SK-N-MC (cell line): Measurements from ENCODE around the gene POMT2.
"Not testable (repeated sequence)": the region's sequence is repeated elsewhere in the genome, so short reads cannot be mapped to it uniquely, and the experiment has no call there.

Experiments
- DNase-seq: peaks from one replicate; pipeline ENCODE4 v3.0.0-alpha.2; 2011; ENCODE audit warnings: low read depth, low spot score
- H3K27ac ChIP-seq: fragments of 200-600 bp; sonication (generic); 2 replicates; pipeline ENCODE4 v1.5.1; 2016; ENCODE audit warnings: mixed run types
- H3K36me3 ChIP-seq: fragments of 200-600 bp; sonication (generic); 2 replicates; pipeline ENCODE4 v1.6.1; 2017; ENCODE audit warnings: antibody characterized with exemption, low read length, mixed read lengths; ENCODE audit not compliant: insufficient read depth
- H3K4me3 ChIP-seq: fragments of 200-600 bp; sonication (generic); 2 replicates; pipeline ENCODE4 v1.5.1; 2016
- H3K9ac ChIP-seq: fragments of 200-600 bp; sonication (generic); 2 replicates; pipeline ENCODE4 v1.8.0; 2017; ENCODE audit warnings: mixed run types, mixed read lengths; ENCODE audit not compliant: insufficient read length
- H3K9me3 ChIP-seq: fragments of 200-600 bp; sonication (generic); 2 replicates; pipeline ENCODE4 v1.6.1; 2017; ENCODE audit warnings: low read depth, mild to moderate bottlenecking, antibody characterized with exemption, low read length, moderate library complexity, mixed read lengths
- EZH2 ChIP-seq: fragments of 200-600 bp; sonication (generic); IDR thresholded peaks from one replicate; pipeline ENCODE4 v1.6.1; 2017; ENCODE audit warnings: antibody characterized with exemption
- FOXP2 ChIP-seq: optimal IDR thresholded peaks from 2 replicates; pipeline ENCODE3; 2011; ENCODE audit warnings: mild to moderate bottlenecking, moderate library complexity; ENCODE audit not compliant: insufficient read depth; ENCODE audit errors: extremely low read length, control extremely low read depth
- POLR2AphosphoS5 ChIP-seq: IDR thresholded peaks from 2 replicates; pipeline ENCODE4 v1.6.1; 2012; ENCODE audit warnings: mild to moderate bottlenecking, low read depth, low read length, borderline replicate concordance

POMT2 gene

DNA sequence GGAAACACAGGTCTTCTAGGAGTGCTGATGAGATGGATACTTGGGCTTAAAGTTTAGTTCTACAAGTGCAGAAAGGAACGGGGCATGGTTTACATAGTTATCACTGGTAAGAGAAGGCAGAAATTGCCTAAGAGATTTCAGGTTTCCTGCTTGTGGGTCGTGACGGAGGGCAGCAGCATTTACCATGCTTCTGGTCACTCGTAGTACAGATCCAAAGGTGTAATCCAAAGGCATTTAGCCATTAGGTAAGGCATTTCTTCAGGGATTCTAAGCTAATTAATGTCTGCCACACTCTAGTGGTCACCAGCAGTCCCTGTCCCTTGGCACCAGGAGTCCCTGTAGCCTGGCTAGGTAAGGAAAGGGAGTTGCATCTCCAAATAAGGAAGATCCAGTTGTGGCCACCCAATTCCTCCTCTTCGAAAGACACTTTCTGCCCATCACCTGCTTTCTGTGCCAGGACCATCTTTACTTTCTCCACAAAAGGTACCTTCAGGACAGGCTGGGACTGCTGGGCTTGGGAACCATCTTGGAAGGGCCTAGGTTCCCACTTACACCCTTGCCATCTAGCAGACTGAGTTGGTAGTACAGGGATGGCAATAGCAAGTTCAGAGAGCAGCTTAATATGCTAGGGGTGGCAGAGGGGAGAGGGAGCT is 1.7 kb upstream of the POMT2 start:
- DNase-seq = no peak
- Histone ChIP-seq H3K9me3 (no peaks in the 10 kb centered on the region), H3K27ac (peak overlapping the region; percentile 44; the same call in 1 of the 2 replicates), H3K4me3 (peak overlapping the region; percentile 94), H3K36me3 (no peaks in the 10 kb centered on the region), H3K9ac (peak overlapping the region; percentile 97)
- no peak for TF ChIP-seq FOXP2
- TF ChIP-seq POLR2AphosphoS5 = no peak
- TF ChIP-seq EZH2 = no peak

DNA sequence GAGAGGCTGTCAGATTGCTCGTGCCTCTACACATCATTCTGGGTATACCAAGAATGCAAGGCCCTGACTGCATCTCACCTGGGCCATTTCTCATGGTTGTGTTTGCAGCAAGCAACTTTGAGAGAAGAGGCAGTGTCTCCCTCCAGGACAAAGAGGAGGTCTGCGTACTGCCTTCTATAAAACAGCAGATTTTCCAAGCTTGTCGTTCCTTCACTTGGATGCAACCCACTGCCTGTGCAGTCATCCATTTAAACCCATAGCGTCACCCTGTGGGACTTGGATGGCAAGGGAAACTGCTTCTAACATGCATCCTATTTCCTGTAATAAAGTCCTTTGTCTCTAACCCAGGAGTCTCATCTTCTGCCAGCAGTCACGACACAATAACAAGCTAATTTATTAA is 1.3 kb downstream of the POMT2 start:
- no peak for DNase-seq
- TF ChIP-seq POLR2AphosphoS5 (no peak), FOXP2 (no peak), EZH2 (no peak)
- Histone ChIP-seq H3K9ac (no peak overlapping the region), H3K9me3 (no peaks in the 10 kb centered on the region), H3K36me3 (no peaks in the 10 kb centered on the region), H3K4me3 (peak overlapping the region; percentile 94), H3K27ac (peak overlapping the region; percentile 16; the same call in 1 of the 2 replicates)

DNA sequence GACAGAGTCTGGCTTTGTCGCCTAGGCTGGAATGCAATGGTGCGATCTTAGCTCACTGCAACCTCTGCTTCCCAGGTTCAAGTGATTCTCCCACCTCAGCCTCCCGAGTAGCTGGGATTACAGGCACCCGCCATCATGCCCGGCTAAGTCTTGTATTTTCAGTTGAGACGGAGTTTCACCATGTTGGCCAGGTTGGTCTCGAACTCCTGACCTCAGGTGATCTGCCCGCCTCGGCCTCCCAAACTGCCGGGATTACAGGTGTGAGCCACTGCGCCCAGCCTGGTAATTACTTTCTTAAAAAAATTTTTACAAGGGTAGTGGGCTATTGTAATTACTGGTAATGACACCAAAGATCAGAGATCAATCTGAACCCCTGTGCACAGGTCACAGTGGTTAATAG is 1.9 kb downstream of the POMT2 start:
- not testable (repeated sequence) for H3K27ac ChIP-seq, DNase-seq, H3K36me3 ChIP-seq, H3K4me3 ChIP-seq, H3K9ac ChIP-seq, H3K9me3 ChIP-seq

DNA sequence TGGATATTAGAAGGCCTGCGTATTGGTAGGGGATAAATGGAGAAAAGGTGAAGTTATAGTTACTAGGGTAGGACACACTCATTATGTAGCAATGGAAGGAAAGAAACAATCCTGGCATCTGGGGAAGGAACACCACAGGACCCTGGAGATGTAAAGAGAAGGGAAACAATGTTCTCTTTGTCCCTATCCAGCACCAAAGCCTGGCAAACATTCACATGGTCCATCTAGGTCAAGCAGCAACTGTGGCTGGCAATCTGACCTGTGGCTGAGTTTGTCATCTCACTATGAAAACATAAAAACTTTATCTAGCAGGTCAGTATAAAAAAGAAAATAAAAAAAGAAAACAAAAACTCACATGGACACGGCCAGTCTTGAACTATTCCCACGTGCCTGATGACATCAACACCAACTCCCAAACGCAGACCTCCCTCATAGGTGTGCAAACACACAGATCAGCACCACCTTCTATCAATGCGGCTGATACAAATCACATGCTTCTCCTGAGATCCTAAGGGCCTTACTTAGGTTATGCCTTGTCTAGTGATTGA is 2.6 kb downstream of the POMT2 start:
- TF ChIP-seq EZH2 (no peak), POLR2AphosphoS5 (no peak), FOXP2 (no peak)
- Histone ChIP-seq H3K36me3 (no peaks in the 10 kb centered on the region), H3K4me3 (no peak overlapping the region), H3K9me3 (no peaks in the 10 kb centered on the region), H3K27ac (no peak overlapping the region), H3K9ac (no peak overlapping the region)
- DNase-seq = no peak

DNA sequence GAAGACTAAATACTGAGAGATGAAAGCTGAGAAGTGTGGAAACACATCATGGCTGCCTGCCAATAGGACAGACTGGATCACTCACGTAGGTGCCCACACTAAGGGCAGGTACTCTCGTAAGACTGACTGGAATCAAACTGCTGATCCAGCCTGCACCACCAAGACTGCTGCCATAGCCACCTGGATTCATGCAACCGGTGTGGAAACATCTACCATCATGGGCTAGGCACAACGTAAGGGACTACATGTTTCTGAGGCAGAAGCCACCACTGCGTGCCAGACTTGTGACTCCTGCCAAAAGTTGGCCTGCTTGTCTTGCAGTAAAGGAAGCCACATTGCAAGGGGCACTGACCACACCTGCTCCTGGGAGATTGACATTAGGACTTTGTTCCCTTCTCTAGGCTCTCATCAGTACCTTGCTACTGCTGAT is 3.8 kb downstream of the POMT2 start:
- Histone ChIP-seq H3K9ac (no peak overlapping the region), H3K27ac (no peak overlapping the region), H3K9me3 (no peaks in the 10 kb centered on the region), H3K36me3 (no peaks in the 10 kb centered on the region), H3K4me3 (no peak overlapping the region)
- DNase-seq = no peak
- TF ChIP-seq POLR2AphosphoS5 (no peak), EZH2 (no peak), FOXP2 (no peak)

DNA sequence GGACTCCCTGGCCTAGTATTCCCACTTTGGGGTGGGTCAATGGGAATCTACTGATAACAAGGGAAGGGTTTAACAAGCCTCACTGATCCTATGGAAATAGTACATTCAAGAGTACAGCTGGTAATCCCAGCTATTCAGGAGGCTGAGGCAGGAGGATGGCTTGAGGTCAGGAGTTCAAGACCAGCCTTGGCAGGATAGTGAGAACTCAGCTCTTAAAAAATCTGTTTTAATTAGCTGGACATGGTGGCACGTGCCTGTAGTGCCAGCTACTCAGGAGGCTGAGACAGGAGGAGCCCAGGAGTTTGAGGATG is 4.5 kb downstream of the POMT2 start:
- H3K9ac ChIP-seq = no peak overlapping the region

DNA sequence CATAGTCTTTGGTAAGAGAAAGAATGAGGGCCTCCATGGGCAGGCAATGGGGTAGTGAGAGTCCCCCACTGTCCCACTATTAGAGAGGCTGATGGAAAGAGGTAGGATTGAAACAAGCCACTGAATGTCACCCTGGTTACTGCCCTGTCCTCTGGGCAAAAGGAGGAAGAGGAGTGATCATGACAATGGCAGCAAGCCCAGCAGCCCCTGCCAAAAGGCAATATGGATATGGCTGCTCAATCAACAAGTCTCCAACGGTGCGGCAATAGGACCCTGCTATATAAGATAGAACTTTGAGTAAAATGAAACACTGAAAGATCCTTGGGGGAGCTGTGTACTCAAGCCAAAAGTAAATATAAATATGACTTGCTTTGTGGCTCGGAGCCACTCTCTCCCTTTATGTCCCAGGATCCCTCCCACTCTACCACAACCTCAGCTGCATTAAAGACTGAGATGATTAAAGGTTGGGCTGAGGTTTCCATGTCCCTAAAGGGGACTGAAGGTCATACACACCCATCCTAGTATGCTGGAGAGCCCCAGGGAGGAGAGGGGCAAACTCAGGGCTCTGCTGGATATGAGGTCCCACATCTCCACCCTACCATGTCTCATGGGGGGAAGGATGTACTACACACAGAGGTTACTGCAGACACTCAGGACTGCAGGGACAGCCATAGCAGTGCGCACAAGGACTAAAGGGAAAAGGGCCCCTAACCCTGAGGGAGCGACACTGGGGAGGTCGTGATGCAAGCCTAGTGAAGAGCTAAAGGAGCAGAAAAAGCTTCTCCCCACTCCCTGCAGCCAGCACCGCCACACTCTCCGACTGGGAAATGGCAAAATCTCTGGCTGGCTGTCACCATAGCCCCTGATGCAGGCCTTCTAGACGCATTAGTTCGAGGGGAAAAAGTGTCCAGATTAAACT is 5.9 kb downstream of the POMT2 start:
- Histone ChIP-seq H3K4me3 (no peak overlapping the region), H3K36me3 (no peaks in the 10 kb centered on the region), H3K9me3 (no peaks in the 10 kb centered on the region), H3K27ac (no peak overlapping the region), H3K9ac (no peak overlapping the region)
- TF ChIP-seq EZH2 (no peak), FOXP2 (no peak), POLR2AphosphoS5 (no peak)
- DNase-seq = no peak

More for the DNA sequence above, 4.5 kb downstream of the POMT2 start:
- H3K27ac ChIP-seq = no peak overlapping the region
- no peaks in the 10 kb centered on the region for H3K9me3 ChIP-seq
- no peak overlapping the region for H3K4me3 ChIP-seq
- TF ChIP-seq FOXP2 (no peak), EZH2 (no peak), POLR2AphosphoS5 (no peak)
- DNase-seq = no peak
- H3K36me3 ChIP-seq = no peaks in the 10 kb centered on the region

DNA sequence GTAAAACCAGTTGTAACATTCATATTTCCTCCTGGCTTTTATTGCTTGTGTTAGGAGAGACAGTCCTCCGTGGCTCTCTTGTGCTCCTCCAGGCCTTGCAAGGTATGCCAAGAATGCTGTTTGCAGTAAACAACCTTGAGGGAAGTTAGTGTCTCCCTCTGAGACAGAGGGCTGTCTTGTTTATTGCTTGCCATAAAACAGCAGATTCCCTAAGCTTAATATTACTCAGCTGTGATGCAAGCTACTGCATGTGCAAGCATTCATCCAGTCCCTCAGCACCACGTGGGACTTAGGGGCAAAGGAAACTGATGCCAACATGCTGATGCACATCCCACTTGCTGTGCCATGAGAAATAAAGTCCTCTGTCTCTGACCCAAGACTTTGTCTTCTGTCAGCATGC is 6.6 kb downstream of the POMT2 start:
- no peak for DNase-seq
- Histone ChIP-seq H3K4me3 (no peak overlapping the region), H3K9me3 (no peaks in the 10 kb centered on the region), H3K27ac (no peak overlapping the region), H3K36me3 (no peaks in the 10 kb centered on the region), H3K9ac (no peak overlapping the region)
- peak; percentile 36 for TF ChIP-seq FOXP2
- TF ChIP-seq EZH2 = no peak
